ENCODE measurements around the gene MAML2.

DNA sequence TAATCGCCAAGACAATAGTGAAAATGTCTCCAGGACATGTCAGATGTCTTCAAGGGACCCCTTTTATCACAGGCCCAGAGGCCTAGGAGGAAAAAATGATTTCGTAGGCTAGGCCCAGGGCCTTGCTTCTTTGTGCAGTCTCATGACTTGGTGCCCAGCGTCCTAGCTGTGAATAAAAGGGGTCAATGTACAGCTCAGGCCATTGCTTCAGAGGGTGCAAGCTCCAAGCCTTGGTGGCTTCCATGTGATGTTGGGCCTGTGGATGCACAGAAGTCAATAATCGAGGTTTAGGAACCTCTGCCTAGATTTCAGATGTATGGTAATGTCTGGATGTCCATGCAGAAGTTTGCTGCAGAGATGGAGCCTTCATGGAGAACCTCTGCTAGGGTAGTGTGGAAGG lies 398.4 kb downstream of the MAML2 start:
- TF ChIP-seq, protein P1, sequence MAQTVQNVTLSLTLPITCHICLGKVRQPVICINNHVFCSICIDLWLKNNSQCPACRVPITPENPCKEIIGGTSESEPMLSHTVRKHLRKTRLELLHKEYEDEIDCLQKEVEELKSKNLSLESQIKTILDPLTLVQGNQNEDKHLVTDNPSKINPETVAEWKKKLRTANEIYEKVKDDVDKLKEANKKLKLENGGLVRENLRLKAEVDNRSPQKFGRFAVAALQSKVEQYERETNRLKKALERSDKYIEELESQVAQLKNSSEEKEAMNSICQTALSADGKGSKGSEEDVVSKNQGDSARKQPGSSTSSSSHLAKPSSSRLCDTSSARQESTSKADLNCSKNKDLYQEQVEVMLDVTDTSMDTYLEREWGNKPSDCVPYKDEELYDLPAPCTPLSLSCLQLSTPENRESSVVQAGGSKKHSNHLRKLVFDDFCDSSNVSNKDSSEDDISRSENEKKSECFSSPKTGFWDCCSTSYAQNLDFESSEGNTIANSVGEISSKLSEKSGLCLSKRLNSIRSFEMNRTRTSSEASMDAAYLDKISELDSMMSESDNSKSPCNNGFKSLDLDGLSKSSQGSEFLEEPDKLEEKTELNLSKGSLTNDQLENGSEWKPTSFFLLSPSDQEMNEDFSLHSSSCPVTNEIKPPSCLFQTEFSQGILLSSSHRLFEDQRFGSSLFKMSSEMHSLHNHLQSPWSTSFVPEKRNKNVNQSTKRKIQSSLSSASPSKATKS (CRISPR knock-in tag; IDR thresholded peaks at IDR 0.05) = no peak
- TF ChIP-seq TAF1 (CRISPR knock-in tag; IDR thresholded peaks at IDR 0.05) (no peak), ZNF652 (CRISPR knock-in tag; IDR thresholded peaks at IDR 0.05; ENCODE audit: borderline replicate concordance, low read depth) (no peak), ELF3 (CRISPR knock-in tag; IDR thresholded peaks at IDR 0.05) (no peak), POLR2AphosphoS5 (IDR thresholded peaks at IDR 0.05; ENCODE audit: low read depth, low read length) (no peak), POLR2A (IDR thresholded peaks at IDR 0.05; ENCODE audit: insufficient read depth in 1 of 2, low read depth in 2 of 2, low read length in 2 of 2) (no peak)
- TF ChIP-seq, protein P2, sequence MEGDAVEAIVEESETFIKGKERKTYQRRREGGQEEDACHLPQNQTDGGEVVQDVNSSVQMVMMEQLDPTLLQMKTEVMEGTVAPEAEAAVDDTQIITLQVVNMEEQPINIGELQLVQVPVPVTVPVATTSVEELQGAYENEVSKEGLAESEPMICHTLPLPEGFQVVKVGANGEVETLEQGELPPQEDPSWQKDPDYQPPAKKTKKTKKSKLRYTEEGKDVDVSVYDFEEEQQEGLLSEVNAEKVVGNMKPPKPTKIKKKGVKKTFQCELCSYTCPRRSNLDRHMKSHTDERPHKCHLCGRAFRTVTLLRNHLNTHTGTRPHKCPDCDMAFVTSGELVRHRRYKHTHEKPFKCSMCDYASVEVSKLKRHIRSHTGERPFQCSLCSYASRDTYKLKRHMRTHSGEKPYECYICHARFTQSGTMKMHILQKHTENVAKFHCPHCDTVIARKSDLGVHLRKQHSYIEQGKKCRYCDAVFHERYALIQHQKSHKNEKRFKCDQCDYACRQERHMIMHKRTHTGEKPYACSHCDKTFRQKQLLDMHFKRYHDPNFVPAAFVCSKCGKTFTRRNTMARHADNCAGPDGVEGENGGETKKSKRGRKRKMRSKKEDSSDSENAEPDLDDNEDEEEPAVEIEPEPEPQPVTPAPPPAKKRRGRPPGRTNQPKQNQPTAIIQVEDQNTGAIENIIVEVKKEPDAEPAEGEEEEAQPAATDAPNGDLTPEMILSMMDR (CRISPR knock-in tag; IDR thresholded peaks at IDR 0.05) = no peak
- TF ChIP-seq, protein P3, sequence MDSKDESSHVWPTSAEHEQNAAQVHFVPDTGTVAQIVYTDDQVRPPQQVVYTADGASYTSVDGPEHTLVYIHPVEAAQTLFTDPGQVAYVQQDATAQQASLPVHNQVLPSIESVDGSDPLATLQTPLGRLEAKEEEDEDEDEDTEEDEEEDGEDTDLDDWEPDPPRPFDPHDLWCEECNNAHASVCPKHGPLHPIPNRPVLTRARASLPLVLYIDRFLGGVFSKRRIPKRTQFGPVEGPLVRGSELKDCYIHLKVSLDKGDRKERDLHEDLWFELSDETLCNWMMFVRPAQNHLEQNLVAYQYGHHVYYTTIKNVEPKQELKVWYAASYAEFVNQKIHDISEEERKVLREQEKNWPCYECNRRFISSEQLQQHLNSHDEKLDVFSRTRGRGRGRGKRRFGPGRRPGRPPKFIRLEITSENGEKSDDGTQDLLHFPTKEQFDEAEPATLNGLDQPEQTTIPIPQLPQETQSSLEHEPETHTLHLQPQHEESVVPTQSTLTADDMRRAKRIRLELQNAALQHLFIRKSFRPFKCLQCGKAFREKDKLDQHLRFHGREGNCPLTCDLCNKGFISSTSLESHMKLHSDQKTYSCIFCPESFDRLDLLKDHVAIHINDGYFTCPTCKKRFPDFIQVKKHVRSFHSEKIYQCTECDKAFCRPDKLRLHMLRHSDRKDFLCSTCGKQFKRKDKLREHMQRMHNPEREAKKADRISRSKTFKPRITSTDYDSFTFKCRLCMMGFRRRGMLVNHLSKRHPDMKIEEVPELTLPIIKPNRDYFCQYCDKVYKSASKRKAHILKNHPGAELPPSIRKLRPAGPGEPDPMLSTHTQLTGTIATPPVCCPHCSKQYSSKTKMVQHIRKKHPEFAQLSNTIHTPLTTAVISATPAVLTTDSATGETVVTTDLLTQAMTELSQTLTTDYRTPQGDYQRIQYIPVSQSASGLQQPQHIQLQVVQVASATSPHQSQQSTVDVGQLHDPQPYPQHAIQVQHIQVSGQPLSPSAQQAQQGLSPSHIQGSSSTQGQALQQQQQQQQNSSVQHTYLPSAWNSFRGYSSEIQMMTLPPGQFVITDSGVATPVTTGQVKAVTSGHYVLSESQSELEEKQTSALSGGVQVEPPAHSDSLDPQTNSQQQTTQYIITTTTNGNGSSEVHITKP (CRISPR knock-in tag; IDR thresholded peaks at IDR 0.05; ENCODE audit: low read depth) = no peak
